ENCODE measurements around the gene IFITM10. TPM values are rescaled to one million over a fixed set of nuclear protein-coding genes. Genes with fewer than 3 reads are reported as not detected.

Gene IFITM10
- total and polyA plus RNA-seq, 9 of the 15 experiments (the other 6 are each of a cell fraction or from before 2014, with no cell fraction given) = 0.08 to 0.13 (median 0.09) TPM; not detected in 6

- TF ChIP-seq, protein P1, sequence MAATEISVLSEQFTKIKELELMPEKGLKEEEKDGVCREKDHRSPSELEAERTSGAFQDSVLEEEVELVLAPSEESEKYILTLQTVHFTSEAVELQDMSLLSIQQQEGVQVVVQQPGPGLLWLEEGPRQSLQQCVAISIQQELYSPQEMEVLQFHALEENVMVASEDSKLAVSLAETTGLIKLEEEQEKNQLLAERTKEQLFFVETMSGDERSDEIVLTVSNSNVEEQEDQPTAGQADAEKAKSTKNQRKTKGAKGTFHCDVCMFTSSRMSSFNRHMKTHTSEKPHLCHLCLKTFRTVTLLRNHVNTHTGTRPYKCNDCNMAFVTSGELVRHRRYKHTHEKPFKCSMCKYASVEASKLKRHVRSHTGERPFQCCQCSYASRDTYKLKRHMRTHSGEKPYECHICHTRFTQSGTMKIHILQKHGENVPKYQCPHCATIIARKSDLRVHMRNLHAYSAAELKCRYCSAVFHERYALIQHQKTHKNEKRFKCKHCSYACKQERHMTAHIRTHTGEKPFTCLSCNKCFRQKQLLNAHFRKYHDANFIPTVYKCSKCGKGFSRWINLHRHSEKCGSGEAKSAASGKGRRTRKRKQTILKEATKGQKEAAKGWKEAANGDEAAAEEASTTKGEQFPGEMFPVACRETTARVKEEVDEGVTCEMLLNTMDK (IDR thresholded peaks at IDR 0.05; ENCODE audit: borderline replicate concordance, insufficient read depth, low read depth, low read length, poor library complexity, severe bottlenecking) = no peak
- TF ChIP-seq ZNF217 (CRISPR knock-in tag; IDR thresholded peaks at IDR 0.05) (no peak), NFXL1 (CRISPR knock-in tag; IDR thresholded peaks at IDR 0.05) (no peak), MBD2 (IDR thresholded peaks at IDR 0.05; ENCODE audit: borderline replicate concordance, low read depth) (no peak), STAG1 (CRISPR knock-in tag; IDR thresholded peaks at IDR 0.05; ENCODE audit: borderline replicate concordance) (no peak), ZZZ3 (IDR thresholded peaks at IDR 0.05) (no peak; the same call in 1 of the 2 replicates), TAF15 (IDR thresholded peaks at IDR 0.05; ENCODE audit: low read depth, low read length) (no peak), ZNF830 (CRISPR knock-in tag; IDR thresholded peaks at IDR 0.05) (no peak), C11orf30 (IDR thresholded peaks at IDR 0.05; ENCODE audit: low read depth) (peak; percentile 99), ZBTB12 (CRISPR knock-in tag; IDR thresholded peaks at IDR 0.05) (no peak), GATA2 (CRISPR knock-in tag; IDR thresholded peaks at IDR 0.05) (no peak), GTF3C2 (IDR thresholded peaks at IDR 0.05; ENCODE audit: borderline replicate concordance, extremely low read depth, insufficient read length) (no peak), FOXK1 (CRISPR knock-in tag; IDR thresholded peaks at IDR 0.05; ENCODE audit: borderline replicate concordance) (no peak)
- TF ChIP-seq, protein P2, sequence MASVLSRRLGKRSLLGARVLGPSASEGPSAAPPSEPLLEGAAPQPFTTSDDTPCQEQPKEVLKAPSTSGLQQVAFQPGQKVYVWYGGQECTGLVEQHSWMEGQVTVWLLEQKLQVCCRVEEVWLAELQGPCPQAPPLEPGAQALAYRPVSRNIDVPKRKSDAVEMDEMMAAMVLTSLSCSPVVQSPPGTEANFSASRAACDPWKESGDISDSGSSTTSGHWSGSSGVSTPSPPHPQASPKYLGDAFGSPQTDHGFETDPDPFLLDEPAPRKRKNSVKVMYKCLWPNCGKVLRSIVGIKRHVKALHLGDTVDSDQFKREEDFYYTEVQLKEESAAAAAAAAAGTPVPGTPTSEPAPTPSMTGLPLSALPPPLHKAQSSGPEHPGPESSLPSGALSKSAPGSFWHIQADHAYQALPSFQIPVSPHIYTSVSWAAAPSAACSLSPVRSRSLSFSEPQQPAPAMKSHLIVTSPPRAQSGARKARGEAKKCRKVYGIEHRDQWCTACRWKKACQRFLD (CRISPR knock-in tag; IDR thresholded peaks at IDR 0.05) = no peak
- TF ChIP-seq, protein P3, sequence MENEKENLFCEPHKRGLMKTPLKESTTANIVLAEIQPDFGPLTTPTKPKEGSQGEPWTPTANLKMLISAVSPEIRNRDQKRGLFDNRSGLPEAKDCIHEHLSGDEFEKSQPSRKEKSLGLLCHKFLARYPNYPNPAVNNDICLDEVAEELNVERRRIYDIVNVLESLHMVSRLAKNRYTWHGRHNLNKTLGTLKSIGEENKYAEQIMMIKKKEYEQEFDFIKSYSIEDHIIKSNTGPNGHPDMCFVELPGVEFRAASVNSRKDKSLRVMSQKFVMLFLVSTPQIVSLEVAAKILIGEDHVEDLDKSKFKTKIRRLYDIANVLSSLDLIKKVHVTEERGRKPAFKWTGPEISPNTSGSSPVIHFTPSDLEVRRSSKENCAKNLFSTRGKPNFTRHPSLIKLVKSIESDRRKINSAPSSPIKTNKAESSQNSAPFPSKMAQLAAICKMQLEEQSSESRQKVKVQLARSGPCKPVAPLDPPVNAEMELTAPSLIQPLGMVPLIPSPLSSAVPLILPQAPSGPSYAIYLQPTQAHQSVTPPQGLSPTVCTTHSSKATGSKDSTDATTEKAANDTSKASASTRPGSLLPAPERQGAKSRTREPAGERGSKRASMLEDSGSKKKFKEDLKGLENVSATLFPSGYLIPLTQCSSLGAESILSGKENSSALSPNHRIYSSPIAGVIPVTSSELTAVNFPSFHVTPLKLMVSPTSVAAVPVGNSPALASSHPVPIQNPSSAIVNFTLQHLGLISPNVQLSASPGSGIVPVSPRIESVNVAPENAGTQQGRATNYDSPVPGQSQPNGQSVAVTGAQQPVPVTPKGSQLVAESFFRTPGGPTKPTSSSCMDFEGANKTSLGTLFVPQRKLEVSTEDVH (IDR thresholded peaks at IDR 0.05; ENCODE audit: low read depth, partially characterized antibody) = no peak
Observed at GRCh38 chr11:1772270-1773130, 22.1 kb upstream of the IFITM10 start (continued).

All from K562 (cell line).